NOMO-1 treated with DMSO at 0.1 percent for 48 hours (cell line): ENCODE data around the gene HMOX2.
A peak's percentile ranks its signal among the peaks of the same experiment; 100 is the strongest.

ENCODE experiments used
- DNase-seq: peaks from one replicate; lab custom pipeline; 2025; ENCODE audit not compliant: unreplicated experiment; lab: John Stamatoyannopoulos, UW

Gene HMOX2

GRCh38 chr16:4522051-4522581 lies 45.9 kb downstream of the HMOX2 start:
- DNase-seq = no peak

DNA sequence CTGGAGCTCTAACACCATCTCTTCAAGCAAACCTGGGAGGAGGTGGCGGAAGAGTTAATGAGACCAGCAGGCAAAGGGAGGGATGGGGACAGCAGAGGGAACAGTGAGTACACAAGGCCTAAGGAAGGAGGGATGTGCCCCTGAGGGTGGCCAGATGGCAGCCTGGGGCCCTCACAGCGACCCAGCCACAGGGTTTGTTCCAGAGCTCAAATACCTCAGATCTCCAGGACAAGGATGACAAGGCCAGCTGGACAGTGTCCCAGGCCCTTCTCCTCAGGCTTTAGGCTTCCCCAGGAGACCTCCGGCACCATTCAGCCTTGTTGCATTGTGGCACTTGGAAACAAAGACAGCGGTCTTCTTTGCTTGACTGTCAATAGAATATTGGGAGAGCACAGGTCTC lies 47.5 kb downstream of the HMOX2 start:
- DNase-seq = no peak

GRCh38 chr16:4524571-4524970 lies 48.4 kb downstream of the HMOX2 start:
- DNase-seq = no peak

DNA sequence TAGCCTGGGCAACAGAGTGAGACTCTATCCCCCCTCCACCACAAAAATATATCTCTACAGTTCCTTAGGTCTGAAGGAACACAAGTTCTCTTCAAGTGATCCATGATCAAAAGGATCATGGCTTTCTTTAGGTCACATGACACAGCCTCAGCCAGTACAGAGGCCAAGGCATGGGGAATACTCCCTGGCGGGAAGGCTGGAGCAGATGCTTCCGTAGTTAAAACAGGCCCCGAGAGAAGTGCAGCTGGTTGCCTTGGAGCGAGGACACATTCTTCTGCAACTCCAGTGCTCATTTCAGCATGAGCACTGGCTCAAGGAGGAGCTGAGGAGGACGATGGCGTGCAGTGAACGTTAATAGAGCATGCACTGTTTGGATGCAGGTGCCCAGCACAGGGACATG lies 48.9 kb downstream of the HMOX2 start:
- no peak for DNase-seq

DNA sequence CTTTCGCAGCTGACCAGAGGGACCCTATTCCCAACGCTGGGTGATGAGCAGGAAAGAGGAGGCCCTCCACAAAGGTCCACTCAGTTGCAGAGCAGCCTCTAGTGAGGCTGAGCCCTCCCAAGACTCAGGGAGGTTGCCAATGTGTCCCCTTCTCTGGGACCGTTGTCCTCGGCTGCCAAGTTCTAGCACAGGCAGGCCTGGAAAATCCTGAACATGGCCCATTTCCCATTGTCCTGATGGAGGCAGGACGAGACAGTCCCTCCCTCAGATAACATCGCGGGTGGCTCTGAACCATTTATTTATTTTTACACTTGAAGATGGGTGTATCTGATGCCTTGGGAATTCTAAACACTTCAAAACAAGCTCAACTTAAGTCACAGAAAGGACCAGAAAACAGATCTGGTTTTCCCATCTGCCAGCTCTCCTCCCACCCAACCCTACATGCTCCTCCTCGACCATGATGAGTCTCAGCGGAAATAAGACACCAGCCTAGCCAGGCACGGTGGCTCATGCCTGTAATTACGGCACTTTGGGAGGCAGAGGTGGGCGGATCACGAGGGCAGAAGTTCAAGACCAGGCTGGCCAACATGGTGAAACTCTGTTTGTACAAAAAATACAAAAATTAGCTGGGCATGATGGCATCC lies 49.6 kb downstream of the HMOX2 start:
- no peak for DNase-seq

- DNase-seq = no peak
Observed at GRCh38 chr16:4529085-4530060, 53.2 kb downstream of the HMOX2 start.

DNA sequence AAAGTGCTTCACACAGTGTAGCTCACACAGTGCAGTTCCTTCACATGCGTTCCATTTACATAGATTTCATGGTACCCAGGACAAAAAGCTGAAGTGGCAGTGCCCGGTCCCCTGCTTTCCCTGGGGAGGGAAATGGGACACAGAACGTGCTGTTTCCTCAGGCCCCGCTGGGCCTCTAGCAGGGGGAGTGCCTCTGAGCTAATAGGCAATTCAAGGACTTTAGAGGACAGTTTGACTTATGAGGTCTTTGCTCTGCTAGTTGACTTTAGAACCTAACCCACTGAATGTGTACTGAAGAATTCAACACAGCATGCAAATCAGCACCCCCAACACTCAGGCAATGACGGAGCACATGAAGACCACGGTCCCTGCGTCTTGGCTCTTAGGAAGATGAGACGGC lies 55.6 kb downstream of the HMOX2 start:
- no peak for DNase-seq

DNA sequence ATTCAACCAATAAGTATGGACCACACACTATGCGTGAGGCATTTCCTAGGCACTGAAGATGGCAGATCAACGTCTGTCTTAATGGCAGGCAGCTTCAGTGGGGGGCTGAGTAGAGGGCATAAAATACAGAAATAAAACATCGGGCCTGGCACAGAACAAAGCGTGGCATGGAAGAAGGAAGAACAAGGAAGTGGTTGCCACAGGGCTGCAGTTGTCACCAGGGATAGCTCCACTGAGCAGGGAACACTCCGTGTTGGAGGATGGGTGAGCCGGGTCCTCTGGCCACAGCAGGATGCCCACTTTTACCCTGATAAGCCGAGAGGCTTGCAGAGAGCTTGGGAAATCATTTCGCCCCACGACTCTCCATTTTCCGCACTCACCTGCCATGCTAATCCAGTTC lies 56.0 kb downstream of the HMOX2 start:
- no peak for DNase-seq

DNA sequence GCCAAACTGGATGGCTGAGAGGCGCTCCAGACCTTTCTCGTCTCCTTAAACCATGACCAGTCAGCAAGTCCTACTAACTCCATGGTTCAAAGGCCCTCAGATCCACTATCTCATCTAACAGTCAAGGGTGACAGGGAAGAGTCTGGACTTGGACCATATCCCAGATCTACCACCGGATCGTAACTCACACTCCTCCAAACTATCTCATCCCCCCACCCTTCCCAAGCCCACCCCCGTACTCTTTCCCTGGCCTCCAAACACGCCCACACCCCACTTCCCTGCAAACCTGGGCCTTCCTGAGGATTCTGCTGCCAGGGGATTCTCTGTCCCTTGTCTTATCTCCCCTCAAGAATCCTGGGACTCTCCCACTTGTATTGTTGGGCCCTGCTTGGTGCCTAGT lies 57.3 kb downstream of the HMOX2 start:
- no peak for DNase-seq

DNA sequence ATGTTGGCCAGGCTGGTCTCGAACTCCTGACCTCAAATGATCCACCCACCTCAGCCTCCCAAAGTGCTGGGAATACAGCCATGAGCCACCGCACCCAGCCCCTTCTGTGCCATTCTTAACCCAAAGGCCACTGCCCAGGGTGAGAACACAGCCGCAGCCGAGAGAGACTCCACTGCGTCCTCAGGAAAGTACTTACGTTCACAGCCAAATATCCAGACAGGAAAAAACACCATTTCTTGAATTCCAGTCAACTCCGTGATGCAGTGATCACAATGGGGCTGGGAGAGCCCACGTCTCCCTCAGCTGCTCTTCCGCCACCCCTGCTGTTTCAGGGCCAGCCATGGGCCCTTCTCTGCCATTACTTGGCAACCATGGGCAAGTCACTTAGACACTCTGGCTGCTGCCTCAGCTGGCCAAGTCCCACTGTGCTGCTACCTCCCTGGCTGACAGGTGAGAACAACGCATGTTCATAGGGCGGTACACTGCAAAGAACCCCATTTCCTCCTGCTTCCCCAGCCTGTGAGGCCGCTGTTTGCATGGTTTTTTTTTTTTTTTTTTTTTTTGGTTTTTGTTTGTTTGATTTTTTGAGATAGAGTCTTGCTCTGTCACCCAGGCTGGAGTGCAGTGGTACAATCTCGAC lies 58.1 kb downstream of the HMOX2 start:
- no peak for DNase-seq

GRCh38 chr16:4535627-4536108 lies 59.5 kb downstream of the HMOX2 start:
- no peak for DNase-seq

- DNase-seq = no peak
Observed at GRCh38 chr16:4536391-4537106, 60.4 kb downstream of the HMOX2 start.

- no peak for DNase-seq
Observed at GRCh38 chr16:4537376-4538343, 61.5 kb downstream of the HMOX2 start.

GRCh38 chr16:4538350-4539235 lies 62.4 kb downstream of the HMOX2 start, which contains the start of gene CDIP1:
CDIP1 (minus strand) TSS chr16:4538773; CDS start chr16:4514130, 24,643 bp downstream.
- DNase-seq = peak; percentile 93

GRCh38 chr16:4539716-4540284 lies 63.6 kb downstream of the HMOX2 start:
- no peak for DNase-seq

- no peak for DNase-seq
Observed at GRCh38 chr16:4544473-4544872, 68.3 kb downstream of the HMOX2 start.

- DNase-seq = no peak
Observed at GRCh38 chr16:4548124-4548523, 71.9 kb downstream of the HMOX2 start.

DNA sequence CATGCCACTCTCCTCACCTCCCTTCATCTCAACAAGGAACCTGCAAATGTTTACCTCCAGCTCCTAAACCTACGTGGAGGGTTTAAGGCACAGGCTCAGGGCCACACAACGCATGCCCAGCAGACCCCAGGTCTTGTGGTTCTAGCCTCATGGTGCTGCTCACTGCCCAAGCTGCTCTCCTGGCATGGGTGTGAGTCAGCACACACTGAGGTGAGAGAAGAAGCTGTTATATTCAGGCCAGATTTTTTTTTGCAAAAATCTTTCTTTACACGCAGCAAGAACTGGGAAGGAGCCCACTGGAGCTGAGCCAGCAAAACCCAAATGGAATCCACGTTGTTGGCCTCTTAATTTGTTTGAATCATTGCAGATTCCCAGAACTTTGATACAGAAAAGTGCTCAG lies 74.4 kb downstream of the HMOX2 start:
- no peak for DNase-seq
